ENCODE data around the gene GABRG3. TPM values are rescaled to one million over a fixed set of nuclear protein-coding genes. Genes with fewer than 3 reads are reported as not detected.

The GABRG3 gene
- total and polyA plus RNA-seq, 2 experiments from 2014 or later, result 0.15 to 0.43 TPM

DNA sequence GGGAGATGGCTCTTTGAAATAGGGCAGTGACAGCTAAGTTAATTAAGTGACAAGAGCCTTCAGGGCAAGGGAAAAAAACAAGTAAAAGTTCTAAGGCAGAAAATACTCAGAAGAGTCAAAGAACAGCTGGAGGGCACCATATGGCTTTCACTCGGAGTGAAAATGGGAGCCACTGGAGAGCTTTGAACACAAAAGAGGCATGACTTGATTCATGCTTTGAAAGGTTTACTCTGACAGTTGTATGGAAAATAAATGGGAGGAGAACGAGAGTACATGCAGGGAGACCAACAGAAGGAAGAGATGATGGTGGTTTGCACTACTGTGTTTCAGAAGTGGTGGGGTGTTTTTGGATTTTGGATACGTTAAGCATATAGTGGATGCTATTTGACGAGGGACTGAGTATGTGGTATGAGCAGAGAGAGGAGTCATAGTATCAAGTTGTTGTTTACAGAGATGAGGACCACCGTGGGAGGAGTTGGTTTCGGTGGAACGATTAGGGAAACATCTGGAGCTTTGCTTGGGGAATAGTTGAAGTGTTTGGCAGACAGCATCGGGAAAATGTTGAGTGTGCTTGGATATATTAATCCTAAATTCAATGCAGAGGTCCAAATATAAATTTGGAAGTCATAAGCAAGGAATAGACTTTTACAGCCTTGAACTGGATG lies 411.5 kb downstream of the GABRG3 start:
- H2AFZ ChIP-seq, result no peak overlapping the region
- H3K4me2 ChIP-seq, result no peak overlapping the region
- no peak for TF ChIP-seq EZH2phosphoT487 (IDR thresholded peaks at IDR 0.05; ENCODE audit: low read depth, severe bottlenecking, unreplicated experiment)
- no peaks in the 10 kb centered on the region for H3K9me2 ChIP-seq (replicated peaks; ENCODE audit: insufficient read depth)
- H3K36me3 ChIP-seq (replicated peaks; ENCODE audit: insufficient read depth, low read depth), result no peaks in the 10 kb centered on the region
- H3K4me1 ChIP-seq (ENCODE audit: insufficient read depth), result no peaks in the 10 kb centered on the region
- no peaks in the 10 kb centered on the region for H3K27me3 ChIP-seq
- H3K79me2 ChIP-seq, result no peaks in the 10 kb centered on the region
- no peak for DNase-seq (ENCODE audit: low spot score)
- H3K4me3 ChIP-seq, result no peak overlapping the region
- no peak overlapping the region for H3K27ac ChIP-seq
- WGBS (ENCODE audit: low lambda C conversion rate, missing lambda C conversion rate), result 52% methylated on average over 8 of the region's 8 CpGs
- H4K20me1 ChIP-seq (ENCODE audit: insufficient read depth, poor library complexity, severe bottlenecking), result no peaks in the 10 kb centered on the region
- no peaks in the 10 kb centered on the region for H3K9me3 ChIP-seq (ENCODE audit: low read depth)

- 70% methylated on average over 4 of the region's 4 CpGs for WGBS (ENCODE audit: low lambda C conversion rate, missing lambda C conversion rate)
- no peaks in the 10 kb centered on the region for H4K20me1 ChIP-seq (ENCODE audit: insufficient read depth, poor library complexity, severe bottlenecking)
- TF ChIP-seq EZH2phosphoT487 (IDR thresholded peaks at IDR 0.05; ENCODE audit: low read depth, severe bottlenecking, unreplicated experiment) (no peak), EZH2 (IDR thresholded peaks at IDR 0.05; ENCODE audit: borderline replicate concordance) (no peak)
- TF ChIP-seq, protein P1, sequence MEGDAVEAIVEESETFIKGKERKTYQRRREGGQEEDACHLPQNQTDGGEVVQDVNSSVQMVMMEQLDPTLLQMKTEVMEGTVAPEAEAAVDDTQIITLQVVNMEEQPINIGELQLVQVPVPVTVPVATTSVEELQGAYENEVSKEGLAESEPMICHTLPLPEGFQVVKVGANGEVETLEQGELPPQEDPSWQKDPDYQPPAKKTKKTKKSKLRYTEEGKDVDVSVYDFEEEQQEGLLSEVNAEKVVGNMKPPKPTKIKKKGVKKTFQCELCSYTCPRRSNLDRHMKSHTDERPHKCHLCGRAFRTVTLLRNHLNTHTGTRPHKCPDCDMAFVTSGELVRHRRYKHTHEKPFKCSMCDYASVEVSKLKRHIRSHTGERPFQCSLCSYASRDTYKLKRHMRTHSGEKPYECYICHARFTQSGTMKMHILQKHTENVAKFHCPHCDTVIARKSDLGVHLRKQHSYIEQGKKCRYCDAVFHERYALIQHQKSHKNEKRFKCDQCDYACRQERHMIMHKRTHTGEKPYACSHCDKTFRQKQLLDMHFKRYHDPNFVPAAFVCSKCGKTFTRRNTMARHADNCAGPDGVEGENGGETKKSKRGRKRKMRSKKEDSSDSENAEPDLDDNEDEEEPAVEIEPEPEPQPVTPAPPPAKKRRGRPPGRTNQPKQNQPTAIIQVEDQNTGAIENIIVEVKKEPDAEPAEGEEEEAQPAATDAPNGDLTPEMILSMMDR (IDR thresholded peaks at IDR 0.05; ENCODE audit: poor library complexity), result no peak
Measured at GRCh38 chr15:27383726-27384125, 412.7 kb downstream of the GABRG3 start.

DNA sequence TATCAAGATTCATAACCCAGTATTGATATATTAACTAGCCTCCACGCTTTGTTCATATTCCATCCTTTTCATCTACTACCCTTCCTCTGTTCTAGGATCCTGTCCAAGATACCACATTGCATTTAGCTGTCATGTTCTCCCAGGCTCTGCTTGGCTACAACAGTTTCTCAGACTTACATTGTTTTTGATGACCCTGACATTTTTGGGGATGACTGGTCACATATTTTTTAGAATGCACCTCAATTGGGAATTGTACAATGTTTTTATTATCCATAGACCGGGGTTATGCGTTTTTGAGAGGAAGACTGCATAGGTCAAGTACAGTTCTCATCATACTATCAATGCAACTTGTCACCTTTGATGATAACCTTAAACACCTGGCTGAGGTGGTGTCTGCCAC lies 421.2 kb downstream of the GABRG3 start:
- Histone ChIP-seq H3K27ac (no peak overlapping the region), H3K79me2 (no peaks in the 10 kb centered on the region), H3K27me3 (no peaks in the 10 kb centered on the region), H3K9me2 (replicated peaks; ENCODE audit: insufficient read depth) (no peaks in the 10 kb centered on the region), H3K4me3 (no peak overlapping the region), H3K36me3 (replicated peaks; ENCODE audit: insufficient read depth, low read depth) (no peaks in the 10 kb centered on the region), H3K4me2 (no peak overlapping the region), H2AFZ (no peak overlapping the region), H4K20me1 (ENCODE audit: insufficient read depth, poor library complexity, severe bottlenecking) (no peaks in the 10 kb centered on the region), H3K9me3 (ENCODE audit: low read depth) (no peaks in the 10 kb centered on the region), H3K4me1 (ENCODE audit: insufficient read depth) (no peaks in the 10 kb centered on the region)
- DNase-seq (ENCODE audit: low spot score), result no peak
- TF ChIP-seq, protein P1 (IDR thresholded peaks at IDR 0.05; ENCODE audit: poor library complexity), result no peak
- no peak for TF ChIP-seq EZH2phosphoT487 (IDR thresholded peaks at IDR 0.05; ENCODE audit: low read depth, severe bottlenecking, unreplicated experiment)
- no peak for TF ChIP-seq EZH2 (IDR thresholded peaks at IDR 0.05; ENCODE audit: borderline replicate concordance)
- WGBS (ENCODE audit: low lambda C conversion rate, missing lambda C conversion rate), result 92% methylated on average over 3 of the region's 3 CpGs

More at GRCh38 chr15:27383726-27384125, 412.7 kb downstream of the GABRG3 start:
- Histone ChIP-seq H3K36me3 (replicated peaks; ENCODE audit: insufficient read depth, low read depth) (no peaks in the 10 kb centered on the region), H3K9me2 (replicated peaks; ENCODE audit: insufficient read depth) (no peaks in the 10 kb centered on the region), H3K79me2 (no peaks in the 10 kb centered on the region), H3K4me3 (no peak overlapping the region), H3K4me2 (no peak overlapping the region), H3K27me3 (no peaks in the 10 kb centered on the region), H3K27ac (no peak overlapping the region), H3K4me1 (ENCODE audit: insufficient read depth) (no peaks in the 10 kb centered on the region), H2AFZ (no peak overlapping the region), H3K9me3 (ENCODE audit: low read depth) (no peaks in the 10 kb centered on the region)
- no peak for DNase-seq (ENCODE audit: low spot score)

- no peaks in the 10 kb centered on the region for H4K20me1 ChIP-seq (ENCODE audit: insufficient read depth, poor library complexity, severe bottlenecking)
- no peaks in the 10 kb centered on the region for H3K9me3 ChIP-seq (ENCODE audit: low read depth)
- WGBS (ENCODE audit: low lambda C conversion rate, missing lambda C conversion rate), result 86% methylated on average over 2 of the region's 2 CpGs
- H3K27ac ChIP-seq, result no peak overlapping the region
- H3K9me2 ChIP-seq (replicated peaks; ENCODE audit: insufficient read depth), result no peaks in the 10 kb centered on the region
- no peaks in the 10 kb centered on the region for H3K4me1 ChIP-seq (ENCODE audit: insufficient read depth)
- no peaks in the 10 kb centered on the region for H3K27me3 ChIP-seq
- no peak overlapping the region for H3K4me2 ChIP-seq
- TF ChIP-seq EZH2phosphoT487 (IDR thresholded peaks at IDR 0.05; ENCODE audit: low read depth, severe bottlenecking, unreplicated experiment) (no peak), EZH2 (IDR thresholded peaks at IDR 0.05; ENCODE audit: borderline replicate concordance) (no peak)
- TF ChIP-seq, protein P1 (IDR thresholded peaks at IDR 0.05; ENCODE audit: poor library complexity), result no peak
- no peak overlapping the region for H2AFZ ChIP-seq
- H3K36me3 ChIP-seq (replicated peaks; ENCODE audit: insufficient read depth, low read depth), result no peaks in the 10 kb centered on the region
- H3K79me2 ChIP-seq, result no peaks in the 10 kb centered on the region
- no peak overlapping the region for H3K4me3 ChIP-seq
- DNase-seq (ENCODE audit: low spot score), result no peak
Measured at GRCh38 chr15:27396521-27396920, 425.5 kb downstream of the GABRG3 start.
